GM12875 (cell line): ENCODE data around the gene KCNQ1OT1.

Experiments
- H3K4me3 ChIP-seq: one replicate; pipeline ENCODE4 v1.5.1; 2011; ENCODE audit warnings: low read depth, low read length, control low read depth
- CTCF ChIP-seq: IDR thresholded peaks from 2 replicates; pipeline ENCODE4 v1.5.1; 2011; ENCODE audit warnings: low read depth, mild to moderate bottlenecking, control low read depth, inconsistent platforms, low read length, moderate library complexity, borderline replicate concordance; ENCODE audit not compliant: insufficient read depth

The KCNQ1OT1 gene

GRCh38 chr11:2674658-2675131 is 25.1 kb downstream of the KCNQ1OT1 start:
- H3K4me3 ChIP-seq: no peak overlapping the region
- TF ChIP-seq CTCF: no peak

- H3K4me3 ChIP-seq: no peak overlapping the region
- no peak for TF ChIP-seq CTCF
Measured at GRCh38 chr11:2673871-2674471, 25.8 kb downstream of the KCNQ1OT1 start.

GRCh38 chr11:2673250-2673610 is 26.6 kb downstream of the KCNQ1OT1 start:
- no peak for TF ChIP-seq CTCF
- H3K4me3 ChIP-seq: no peak overlapping the region

- TF ChIP-seq CTCF: no peak
- no peak overlapping the region for H3K4me3 ChIP-seq
Measured at GRCh38 chr11:2672553-2673249, 27.1 kb downstream of the KCNQ1OT1 start.

GRCh38 chr11:2671748-2672147 is 28.0 kb downstream of the KCNQ1OT1 start:
- no peak for TF ChIP-seq CTCF
- no peak overlapping the region for H3K4me3 ChIP-seq

- TF ChIP-seq CTCF: no peak
Measured at GRCh38 chr11:2670541-2671100, 29.2 kb downstream of the KCNQ1OT1 start.

More at GRCh38 chr11:2670541-2671100, 29.2 kb downstream of the KCNQ1OT1 start:
- no peak overlapping the region for H3K4me3 ChIP-seq
